Choroid plexus epithelial cell (primary cell): Measurements from ENCODE around the gene ABHD1.
"Not testable (repeated sequence)": the region's sequence is repeated elsewhere in the genome, so short reads cannot be mapped to it uniquely, and the experiment has no call there.

Source experiments
- DNase-seq: peaks from one replicate; pipeline ENCODE4 v3.0.0-alpha.2; 2010; ENCODE audit warnings: low read depth
- H3K4me3 ChIP-seq: 2 replicates; pipeline ENCODE4 v1.5.1; 2011; ENCODE audit warnings: low read depth, mild to moderate bottlenecking, control low read depth, low read length, moderate library complexity
- TF ChIP-seq, protein P1 (sequence below): conservative IDR thresholded peaks from 2 replicates; pipeline ENCODE4 v1.5.1; 2011; ENCODE audit warnings: low read depth, mild to moderate bottlenecking, control low read depth, inconsistent platforms, low read length, moderate library complexity

ABHD1 gene

DNA sequence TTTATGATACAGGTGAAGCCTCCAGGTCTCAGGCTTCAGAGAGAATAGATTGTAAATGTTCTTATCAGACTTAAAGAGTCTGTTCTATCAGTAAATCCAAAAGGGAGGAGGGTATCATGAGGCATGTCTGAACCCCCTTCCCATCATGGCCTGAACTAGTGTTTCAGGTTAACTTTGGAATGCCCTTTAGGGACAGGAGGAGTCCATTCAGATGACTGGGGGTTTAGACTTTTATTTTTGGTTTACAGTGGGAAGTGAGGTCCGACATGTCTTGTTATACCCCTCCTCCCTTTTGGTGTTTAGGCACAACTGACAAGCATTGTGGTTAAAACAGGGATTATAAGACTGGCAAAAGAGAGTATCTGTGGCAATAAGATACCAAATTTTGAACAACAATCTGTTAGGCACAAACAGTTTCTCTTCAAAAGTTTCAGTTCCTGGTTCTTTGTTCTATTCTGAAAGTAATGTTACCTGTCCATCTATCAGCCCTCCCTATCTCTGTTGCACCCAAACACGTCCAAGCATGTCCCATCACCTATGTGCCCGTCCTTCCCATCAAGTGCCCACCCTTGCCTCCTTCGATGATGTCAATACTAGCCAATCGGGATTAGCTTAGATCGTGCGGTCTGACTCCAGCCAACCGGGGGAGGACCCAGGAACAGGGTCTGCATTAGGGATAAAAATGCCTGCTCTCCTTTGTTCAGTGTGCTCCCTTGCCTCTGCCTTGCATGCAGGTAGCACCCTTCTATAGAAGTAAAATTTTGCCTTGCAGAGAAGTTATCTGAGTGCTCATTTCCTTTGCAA lies 41.5 kb downstream of the ABHD1 start:
- TF ChIP-seq, protein P1, sequence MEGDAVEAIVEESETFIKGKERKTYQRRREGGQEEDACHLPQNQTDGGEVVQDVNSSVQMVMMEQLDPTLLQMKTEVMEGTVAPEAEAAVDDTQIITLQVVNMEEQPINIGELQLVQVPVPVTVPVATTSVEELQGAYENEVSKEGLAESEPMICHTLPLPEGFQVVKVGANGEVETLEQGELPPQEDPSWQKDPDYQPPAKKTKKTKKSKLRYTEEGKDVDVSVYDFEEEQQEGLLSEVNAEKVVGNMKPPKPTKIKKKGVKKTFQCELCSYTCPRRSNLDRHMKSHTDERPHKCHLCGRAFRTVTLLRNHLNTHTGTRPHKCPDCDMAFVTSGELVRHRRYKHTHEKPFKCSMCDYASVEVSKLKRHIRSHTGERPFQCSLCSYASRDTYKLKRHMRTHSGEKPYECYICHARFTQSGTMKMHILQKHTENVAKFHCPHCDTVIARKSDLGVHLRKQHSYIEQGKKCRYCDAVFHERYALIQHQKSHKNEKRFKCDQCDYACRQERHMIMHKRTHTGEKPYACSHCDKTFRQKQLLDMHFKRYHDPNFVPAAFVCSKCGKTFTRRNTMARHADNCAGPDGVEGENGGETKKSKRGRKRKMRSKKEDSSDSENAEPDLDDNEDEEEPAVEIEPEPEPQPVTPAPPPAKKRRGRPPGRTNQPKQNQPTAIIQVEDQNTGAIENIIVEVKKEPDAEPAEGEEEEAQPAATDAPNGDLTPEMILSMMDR: no peak
- H3K4me3 ChIP-seq: no peak overlapping the region
- DNase-seq: no peak

DNA sequence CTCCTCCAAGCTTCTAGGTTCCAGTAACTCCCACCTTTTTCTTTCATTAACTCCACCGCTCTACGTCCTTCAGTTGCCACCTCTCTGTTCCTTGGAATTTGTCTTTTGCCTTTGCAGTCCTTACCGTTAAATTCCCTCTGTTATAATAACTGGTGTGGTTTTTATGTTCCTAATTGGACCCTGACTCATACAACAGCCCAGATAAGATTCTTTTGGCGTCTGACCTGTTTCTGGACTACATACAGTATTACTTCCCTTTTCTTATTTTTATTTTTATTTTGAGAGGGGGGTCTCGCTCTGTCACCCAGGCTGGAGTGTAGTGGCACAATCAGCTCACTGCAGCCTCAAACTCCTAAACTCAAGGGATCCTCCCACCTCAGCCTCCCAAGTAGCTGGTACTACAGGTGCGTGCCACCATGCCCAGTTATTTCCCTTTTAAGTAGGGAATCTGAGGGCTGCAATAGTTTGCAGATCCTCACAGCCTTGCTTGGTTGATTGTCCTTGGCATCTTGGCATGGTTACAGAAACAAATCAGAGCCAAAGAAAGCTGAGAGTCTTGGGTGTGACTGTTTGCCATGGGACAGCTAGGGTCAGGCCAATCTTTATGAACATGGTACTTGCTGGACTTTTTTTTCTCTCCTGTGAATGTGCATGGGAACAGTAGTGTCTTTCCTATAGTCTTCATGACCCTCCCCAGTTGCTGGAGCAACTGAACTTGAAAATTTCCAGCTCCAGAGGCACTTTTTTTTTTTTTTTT lies 47.1 kb downstream of the ABHD1 start:
- no peak for DNase-seq
- TF ChIP-seq, protein P1: no peak
- no peak overlapping the region for H3K4me3 ChIP-seq

DNA sequence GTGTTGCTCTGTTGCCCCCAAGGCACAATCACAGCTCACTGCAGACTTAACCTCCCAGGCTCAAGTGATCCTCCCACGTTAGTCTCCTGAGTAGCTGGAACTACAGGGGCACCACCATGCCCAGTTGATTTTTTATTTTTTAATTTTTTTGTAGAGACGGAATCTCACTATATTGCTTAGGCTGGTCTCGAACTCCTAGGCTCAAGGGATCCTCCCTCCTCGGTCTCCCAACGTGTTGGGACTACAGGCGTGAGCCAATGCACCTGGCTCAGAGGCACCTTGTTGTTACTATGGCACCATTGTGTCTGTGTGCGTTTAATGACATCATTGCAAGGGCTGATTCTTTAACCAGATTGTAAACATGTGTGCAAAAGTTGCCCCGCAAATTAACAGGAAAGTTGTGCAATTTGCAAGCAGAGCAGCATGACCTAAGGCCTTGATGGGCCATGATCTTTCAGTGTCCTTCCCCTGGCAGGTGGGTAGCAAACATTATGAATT lies 47.8 kb downstream of the ABHD1 start:
- DNase-seq: no peak
- TF ChIP-seq, protein P1: no peak
- H3K4me3 ChIP-seq: no peak overlapping the region

- H3K4me3 ChIP-seq: no peak overlapping the region
- TF ChIP-seq, protein P1: no peak
- no peak for DNase-seq
These were observed 51.0 kb downstream of the ABHD1 start for GRCh38 chr2:27174638-27175037.

DNA sequence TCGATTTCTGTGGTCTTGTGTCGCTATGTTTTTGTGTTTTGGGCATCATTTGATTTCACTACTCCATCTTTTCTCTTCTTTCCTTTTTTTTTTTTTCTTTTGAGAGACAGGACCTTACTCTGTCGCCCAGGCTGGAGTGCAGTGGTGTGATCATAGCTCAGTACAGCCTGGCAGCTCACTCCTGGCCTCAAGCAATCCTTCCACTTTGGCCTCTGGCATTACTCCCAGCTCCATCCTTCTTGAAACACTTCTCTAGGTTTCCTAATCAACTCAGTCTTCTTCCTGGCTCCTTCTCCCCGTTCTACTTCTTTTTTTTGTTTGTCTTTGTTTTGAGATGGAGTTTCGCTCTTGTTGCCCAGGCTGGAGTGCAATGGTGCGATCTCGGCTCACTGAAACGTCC lies 51.7 kb downstream of the ABHD1 start:
- DNase-seq: peak; percentile 20
- TF ChIP-seq, protein P1: no peak
- no peak overlapping the region for H3K4me3 ChIP-seq

DNA sequence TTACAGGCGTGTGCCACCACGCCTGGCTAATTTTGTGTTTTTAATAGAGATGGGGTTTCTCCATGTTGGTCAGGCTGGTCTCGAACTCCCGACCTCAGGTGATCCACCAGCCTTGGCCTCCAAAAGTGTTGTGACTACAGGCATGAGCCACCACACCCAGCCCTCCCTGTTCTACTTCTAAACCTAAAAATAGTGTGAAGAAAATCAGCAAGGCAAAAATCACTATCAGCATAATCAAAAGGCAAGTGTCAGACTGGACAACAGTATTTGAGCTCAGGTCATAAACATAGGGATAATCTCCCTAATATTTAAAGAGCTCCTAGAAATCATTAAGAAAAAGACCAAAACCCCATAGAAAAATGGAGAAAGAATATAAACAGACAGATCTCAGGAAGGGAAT lies 52.2 kb downstream of the ABHD1 start:
- not testable (repeated sequence) for H3K4me3 ChIP-seq, DNase-seq

DNA sequence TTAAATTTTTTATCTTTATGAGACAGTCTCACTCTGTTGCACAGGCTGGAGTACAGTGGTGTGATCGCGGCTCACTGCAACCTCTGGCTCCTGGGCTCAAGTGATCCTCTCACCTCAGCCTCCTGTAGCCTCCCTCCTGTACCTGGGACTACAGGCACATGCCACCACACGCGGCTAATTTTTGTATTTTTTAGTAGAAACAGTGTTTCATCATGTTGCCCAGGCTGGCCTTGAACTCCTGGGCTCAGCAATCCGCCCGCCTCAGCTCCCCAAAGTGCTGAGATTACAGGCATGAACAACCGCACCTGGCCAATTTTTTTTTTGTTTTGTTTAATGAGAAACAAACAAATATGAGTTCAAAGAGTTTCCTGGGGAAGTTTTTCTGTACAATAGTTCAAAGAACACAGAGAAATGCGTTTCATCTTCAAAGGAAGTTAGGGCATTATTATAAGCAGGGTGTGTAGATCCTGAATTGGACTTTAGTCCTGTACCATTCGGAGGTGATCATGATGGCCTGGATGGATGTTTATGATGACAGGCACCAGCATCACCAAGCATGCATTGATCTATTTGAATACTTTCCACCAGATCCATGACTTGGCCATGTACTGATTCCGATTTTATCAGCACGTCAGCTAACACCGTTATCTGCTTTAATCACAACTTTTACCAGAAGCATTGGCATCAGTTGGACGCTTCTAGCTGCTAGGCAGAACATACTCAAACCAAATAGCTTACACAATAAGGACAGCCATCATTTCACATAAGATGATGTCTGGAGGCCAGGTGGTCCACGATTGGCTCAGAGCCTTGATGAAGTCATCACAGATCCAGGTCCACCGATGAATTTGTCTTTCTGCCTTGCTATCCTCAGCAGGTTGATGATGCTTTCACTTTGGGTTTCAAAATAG lies 54.1 kb downstream of the ABHD1 start:
- TF ChIP-seq, protein P1: no peak

More for the DNA sequence above, 54.1 kb downstream of the ABHD1 start:
- no peak overlapping the region for H3K4me3 ChIP-seq
- DNase-seq: no peak
